ENCODE results near the gene NFATC2IP.
"Not testable (repeated sequence)": the region's sequence is repeated elsewhere in the genome, so short reads cannot be mapped to it uniquely, and the experiment has no call there.

NFATC2IP gene

GRCh38 chr16:28933171-28933570, 17.6 kb upstream of the NFATC2IP start:
- peak overlapping the region; percentile 66 for H3K4me3 ChIP-seq (ENCODE audit: low read depth, low read length)
- no peak for DNase-seq (ENCODE audit: low read depth)
- no peak for TF ChIP-seq CTCF (IDR thresholded peaks at IDR 0.05; ENCODE audit: low read depth, low read length, missing control alignments)

GRCh38 chr16:28935346-28935745, 15.4 kb upstream of the NFATC2IP start:
- no peak for DNase-seq (ENCODE audit: low read depth)
- TF ChIP-seq CTCF (IDR thresholded peaks at IDR 0.05; ENCODE audit: low read depth, low read length, missing control alignments) = no peak
- no peak overlapping the region for H3K4me3 ChIP-seq (ENCODE audit: low read depth, low read length)

GRCh38 chr16:28935924-28936783, 14.6 kb upstream of the NFATC2IP start:
- no peak overlapping the region for H3K4me3 ChIP-seq (ENCODE audit: low read depth, low read length)

GRCh38 chr16:28936784-28937155, 14.0 kb upstream of the NFATC2IP start:
- no peak for TF ChIP-seq CTCF (IDR thresholded peaks at IDR 0.05; ENCODE audit: low read depth, low read length, missing control alignments)
- no peak for DNase-seq (ENCODE audit: low read depth)
- H3K4me3 ChIP-seq (ENCODE audit: low read depth, low read length) = no peak overlapping the region

More at GRCh38 chr16:28935924-28936783, 14.6 kb upstream of the NFATC2IP start:
- no peak for TF ChIP-seq CTCF (IDR thresholded peaks at IDR 0.05; ENCODE audit: low read depth, low read length, missing control alignments)
- peak; percentile 50 for DNase-seq (ENCODE audit: low read depth)

GRCh38 chr16:28937222-28937876, 13.4 kb upstream of the NFATC2IP start:
- TF ChIP-seq CTCF (IDR thresholded peaks at IDR 0.05; ENCODE audit: low read depth, low read length, missing control alignments) = no peak
- DNase-seq (ENCODE audit: low read depth) = no peak
- H3K4me3 ChIP-seq (ENCODE audit: low read depth, low read length) = no peak overlapping the region

GRCh38 chr16:28938721-28939120, 12.0 kb upstream of the NFATC2IP start:
- no peak overlapping the region for H3K4me3 ChIP-seq (ENCODE audit: low read depth, low read length)
- TF ChIP-seq CTCF (IDR thresholded peaks at IDR 0.05; ENCODE audit: low read depth, low read length, missing control alignments) = no peak
- DNase-seq (ENCODE audit: low read depth) = no peak

GRCh38 chr16:28939825-28940224, 10.9 kb upstream of the NFATC2IP start:
- not testable (repeated sequence) for H3K4me3 ChIP-seq (ENCODE audit: low read depth, low read length); DNase-seq (ENCODE audit: low read depth)
